GM18511 (cell line): ENCODE results near the gene SNTG2.
"Not testable (repeated sequence)": the region's sequence is repeated elsewhere in the genome, so short reads cannot be mapped to it uniquely, and the experiment has no call there.

Source experiments
- ATAC-seq: cut with Tn5 transposase; IDR thresholded peaks from one replicate; pipeline ENCODE4 v1.9.1; 2021; ENCODE audit warnings: mild to moderate bottlenecking, moderate library complexity; ENCODE audit not compliant: unreplicated experiment

SNTG2 gene

GRCh38 chr2:1360557-1361250, 410.1 kb downstream of the SNTG2 start:
- ATAC-seq = no peak

- ATAC-seq = no peak
Measured at GRCh38 chr2:1363367-1363766, 412.7 kb downstream of the SNTG2 start.

- no peak for ATAC-seq
Measured at GRCh38 chr2:1366546-1367134, 416.0 kb downstream of the SNTG2 start.

- ATAC-seq = no peak
Measured at GRCh38 chr2:1367601-1368000, 417.0 kb downstream of the SNTG2 start.

- ATAC-seq = no peak
Measured at GRCh38 chr2:1369905-1370304, 419.3 kb downstream of the SNTG2 start.

GRCh38 chr2:1370461-1370860, 419.8 kb downstream of the SNTG2 start:
- ATAC-seq = no peak

- ATAC-seq = no peak
Measured at GRCh38 chr2:1371082-1371481, 420.4 kb downstream of the SNTG2 start.

- ATAC-seq = no peak
Measured at GRCh38 chr2:1373830-1374229, 423.2 kb downstream of the SNTG2 start.

- no peak for ATAC-seq
Measured at GRCh38 chr2:1374287-1374686, 423.6 kb downstream of the SNTG2 start.

GRCh38 chr2:1375794-1376193, 425.1 kb downstream of the SNTG2 start:
- ATAC-seq = no peak

- no peak for ATAC-seq
Measured at GRCh38 chr2:1377473-1377872, 426.8 kb downstream of the SNTG2 start.

- ATAC-seq = no peak
Measured at GRCh38 chr2:1378456-1379150, 428.0 kb downstream of the SNTG2 start.

GRCh38 chr2:1381644-1382043, 431.0 kb downstream of the SNTG2 start:
- no peak for ATAC-seq

- not testable (repeated sequence) for ATAC-seq
Measured at GRCh38 chr2:1387954-1388725, 437.5 kb downstream of the SNTG2 start.

- ATAC-seq = not testable (repeated sequence)
Measured at GRCh38 chr2:1390118-1390517, 439.5 kb downstream of the SNTG2 start.

- no peak for ATAC-seq
Measured at GRCh38 chr2:1393321-1393720, 442.7 kb downstream of the SNTG2 start.

GRCh38 chr2:1394709-1395408, 444.2 kb downstream of the SNTG2 start:
- ATAC-seq = no peak

- ATAC-seq = no peak
Measured at GRCh38 chr2:1397350-1397749, 446.7 kb downstream of the SNTG2 start.

- ATAC-seq = no peak
Measured at GRCh38 chr2:1398191-1398590, 447.5 kb downstream of the SNTG2 start.

- no peak for ATAC-seq
Measured at GRCh38 chr2:1400943-1401735, 450.5 kb downstream of the SNTG2 start.
